Stimulated activated CD4-positive, alpha-beta T cell treated with anti-CD3 and anti-CD28 coated beads, Interleukin-15, amount 100 ng/mL, for 1 hour (primary cell): ENCODE measurements around the gene ZMAT2.
"Not testable (repeated sequence)": the region's sequence is repeated elsewhere in the genome, so short reads cannot be mapped to it uniquely, and the experiment has no call there.

Source experiments
- DNase-seq, 2 donors: peaks; one replicate each; pipeline ENCODE4 v3.0.0-alpha.2; 2020; ENCODE audit warnings: low read depth in 1 of 2, low spot score in 1 of 2

The ZMAT2 gene

DNA sequence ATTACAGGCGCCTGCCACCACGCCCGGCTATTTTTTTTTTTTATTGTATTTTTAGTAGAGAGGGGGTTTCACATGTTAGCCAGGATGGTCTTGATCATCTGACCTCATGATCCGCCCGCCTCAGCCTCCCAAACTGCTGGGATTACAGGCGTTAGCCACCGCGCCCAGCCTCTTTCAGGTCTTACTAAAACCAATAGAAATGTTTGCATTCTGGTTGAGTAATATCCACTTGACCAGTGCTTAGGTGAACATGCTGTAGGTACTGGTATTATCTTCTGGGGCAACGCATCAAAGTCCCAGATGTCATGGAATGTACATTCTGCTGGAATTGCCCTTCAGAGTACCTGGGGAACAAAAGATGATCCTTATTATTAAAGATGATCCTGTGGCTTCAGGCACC is 8.5 kb downstream of the ZMAT2 start:
- not testable (repeated sequence) for DNase-seq

DNA sequence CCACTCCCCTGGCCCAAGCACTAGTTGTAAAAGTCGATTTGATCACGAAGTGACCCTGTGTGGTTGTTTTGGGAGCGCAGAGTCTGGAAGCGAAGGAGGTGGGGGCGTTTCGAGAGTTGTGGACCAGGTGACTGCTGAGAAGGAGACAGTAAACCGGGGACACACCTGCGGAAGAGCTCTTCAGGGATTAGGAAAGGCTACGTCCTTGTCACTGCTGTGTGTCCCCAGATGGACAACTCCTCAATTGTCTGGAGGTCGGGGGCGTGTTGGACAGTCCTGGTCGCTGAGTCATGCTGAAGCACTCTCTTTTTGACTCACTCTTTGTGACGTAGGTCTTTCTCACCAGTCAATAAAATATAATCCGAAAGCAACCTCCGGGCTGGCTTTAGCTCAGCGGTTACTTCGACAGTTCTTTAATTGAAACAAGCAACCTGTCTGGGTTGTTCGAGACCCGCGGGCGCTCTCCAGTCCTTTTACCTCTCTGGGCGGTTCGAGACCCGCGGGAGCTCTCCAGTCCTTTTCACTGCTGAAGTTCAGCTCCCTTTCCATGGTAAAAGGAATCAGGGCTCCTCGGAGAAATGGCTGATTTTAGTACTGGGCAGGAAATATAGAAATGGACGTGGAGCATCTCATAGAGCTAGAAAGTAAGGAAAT is 10.8 kb downstream of the ZMAT2 start:
- peak; percentile 67 to 71 for DNase-seq

DNA sequence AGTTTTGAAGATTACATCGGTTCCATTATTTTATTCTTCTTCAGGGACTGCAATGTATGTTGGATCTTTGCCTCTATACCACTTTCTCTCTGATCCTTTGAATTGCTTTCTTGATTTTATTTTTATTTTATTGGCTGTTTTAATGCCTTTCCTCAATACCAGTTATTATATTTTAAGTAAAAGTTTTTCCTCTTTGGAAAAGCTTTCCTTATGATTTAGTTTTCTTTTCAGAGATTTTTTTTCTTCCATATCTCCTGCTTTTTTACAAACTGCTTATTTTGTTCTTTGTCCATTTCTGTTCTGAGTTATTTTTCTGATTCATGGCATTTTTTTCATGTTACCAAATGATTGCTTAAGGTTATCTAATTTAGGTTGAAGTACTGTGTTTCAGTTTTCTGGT is 11.5 kb downstream of the ZMAT2 start:
- no peak for DNase-seq

DNA sequence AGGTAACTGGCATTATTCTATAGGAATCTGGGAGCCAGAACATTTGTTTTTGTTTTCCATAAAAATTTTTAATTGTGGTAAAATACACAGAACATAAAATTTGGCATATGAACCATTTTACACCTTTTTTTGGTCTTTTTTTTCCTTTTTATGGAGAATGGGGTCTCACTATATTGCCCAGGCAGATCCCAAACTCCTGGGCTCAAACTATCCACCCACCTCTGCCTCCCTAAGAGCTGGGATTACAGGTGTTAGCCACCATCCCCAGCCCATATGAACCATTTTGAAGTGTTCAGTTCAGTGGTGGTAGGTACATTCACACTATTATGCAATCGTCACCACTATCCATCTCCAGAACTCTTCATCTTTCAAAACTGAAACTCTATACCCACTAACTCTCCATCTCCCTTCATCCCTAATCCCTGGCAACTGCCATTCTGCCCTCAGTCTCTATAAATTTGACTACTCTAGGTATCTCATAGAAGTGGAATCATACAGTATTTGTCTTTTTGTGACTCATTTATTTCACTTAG is 13.4 kb downstream of the ZMAT2 start:
- DNase-seq = no peak

DNA sequence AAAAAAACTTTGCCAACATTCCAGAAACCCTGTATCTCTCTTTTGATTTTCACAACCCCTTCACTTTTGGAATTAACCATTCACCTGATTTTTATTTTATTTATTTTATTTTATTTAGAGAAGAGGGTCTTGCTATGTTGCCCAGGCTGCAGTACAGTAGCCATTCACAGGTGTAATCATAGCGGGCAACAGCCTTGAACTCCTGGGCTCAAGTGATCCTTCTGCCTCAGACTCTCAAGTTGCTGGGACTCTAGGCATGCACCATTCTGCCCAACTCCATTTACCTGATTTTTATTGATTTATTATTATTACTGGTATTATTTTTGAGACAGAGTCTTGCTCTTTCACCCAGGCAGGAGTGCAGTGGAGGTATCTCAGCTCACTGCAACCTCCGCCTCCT is 16.0 kb downstream of the ZMAT2 start:
- DNase-seq = not testable (repeated sequence)

DNA sequence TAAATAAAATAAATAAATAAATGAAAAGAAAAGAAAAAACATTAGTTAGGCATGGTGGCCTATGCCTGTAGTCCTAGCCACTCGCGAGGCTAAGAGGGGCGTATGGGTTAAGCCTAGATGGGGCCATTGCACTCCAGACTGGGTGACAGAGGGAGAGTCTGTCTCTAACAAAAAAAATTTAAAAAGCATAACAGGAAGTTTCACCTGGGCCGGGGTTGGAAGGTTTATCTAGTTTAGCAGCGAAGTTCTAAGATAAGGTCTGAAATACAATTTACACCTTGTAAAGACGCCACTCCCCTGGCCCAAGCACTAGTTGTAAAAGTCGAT is 18.0 kb downstream of the ZMAT2 start:
- DNase-seq = no peak

DNA sequence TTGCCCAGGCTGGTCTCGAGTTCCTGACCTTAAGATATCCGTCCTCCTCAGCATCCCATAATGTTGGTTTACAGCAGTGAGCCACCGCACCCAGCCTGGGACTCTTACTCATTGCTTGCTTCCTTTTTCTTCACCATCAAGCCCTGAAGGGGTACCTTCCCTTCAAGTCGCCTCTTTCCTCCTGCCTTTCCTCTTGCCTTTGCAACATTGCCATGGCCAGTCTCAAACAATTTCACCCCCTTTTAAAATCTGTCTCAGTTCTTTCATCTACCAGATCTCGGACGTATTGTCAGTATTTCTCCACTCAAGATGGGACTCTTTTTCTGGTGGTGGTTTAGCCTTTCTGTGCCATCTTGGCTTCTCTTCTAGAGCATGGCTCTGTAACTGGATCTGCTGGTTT is 20.5 kb downstream of the ZMAT2 start:
- not testable (repeated sequence) for DNase-seq

DNA sequence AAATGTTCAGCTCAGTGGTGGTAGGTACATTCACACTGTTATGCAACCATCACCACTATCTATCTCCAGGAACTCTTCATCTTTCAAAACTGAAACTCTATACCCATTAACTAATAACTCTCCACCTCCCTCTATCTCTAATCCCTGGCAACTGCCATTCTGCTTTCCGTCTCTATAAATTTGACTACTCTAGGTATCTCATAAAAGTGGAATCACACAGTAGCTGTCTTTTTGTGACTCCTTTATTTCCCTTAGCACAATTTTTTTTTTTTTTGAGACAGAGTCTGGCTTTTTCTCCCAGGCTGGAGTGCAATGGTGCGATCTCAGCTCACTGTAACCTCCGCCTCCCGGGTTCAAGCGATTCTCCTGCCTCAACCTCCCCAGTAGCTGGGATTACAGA is 21.1 kb downstream of the ZMAT2 start:
- DNase-seq = not testable (repeated sequence)

DNA sequence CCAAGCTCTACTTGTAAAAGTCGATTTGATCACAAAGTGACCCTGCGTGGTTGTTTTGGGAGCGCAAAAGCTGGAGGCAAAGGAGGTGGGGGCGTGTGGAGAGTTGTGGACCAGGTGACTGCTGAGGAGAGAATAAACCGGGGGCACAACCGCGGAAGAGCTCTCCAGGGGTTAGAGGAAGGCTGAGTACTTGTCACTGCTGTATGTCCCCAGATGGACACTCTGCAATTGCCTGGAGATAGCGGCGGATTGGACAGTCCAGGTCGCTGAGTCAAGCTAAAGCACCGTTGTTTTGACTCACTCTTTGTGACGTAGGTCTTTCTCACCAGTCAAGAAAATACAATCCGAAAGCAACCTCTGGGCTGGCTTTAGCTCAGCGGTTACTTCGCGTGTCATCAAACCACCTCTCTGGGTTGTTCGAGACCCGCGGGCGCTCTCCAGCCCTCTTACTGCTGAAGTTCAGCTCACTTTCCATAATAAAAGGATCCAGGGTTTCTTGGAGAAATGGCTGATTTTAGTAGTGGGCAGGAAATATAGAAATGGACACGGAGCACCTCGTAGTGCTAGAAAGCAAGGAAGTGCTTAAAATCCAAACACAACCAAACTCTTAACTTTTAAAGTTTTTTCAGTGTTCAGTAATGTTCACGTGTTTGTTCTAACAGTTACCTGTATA is 25.7 kb downstream of the ZMAT2 start:
- peak; percentile 24 to 37 for DNase-seq

DNA sequence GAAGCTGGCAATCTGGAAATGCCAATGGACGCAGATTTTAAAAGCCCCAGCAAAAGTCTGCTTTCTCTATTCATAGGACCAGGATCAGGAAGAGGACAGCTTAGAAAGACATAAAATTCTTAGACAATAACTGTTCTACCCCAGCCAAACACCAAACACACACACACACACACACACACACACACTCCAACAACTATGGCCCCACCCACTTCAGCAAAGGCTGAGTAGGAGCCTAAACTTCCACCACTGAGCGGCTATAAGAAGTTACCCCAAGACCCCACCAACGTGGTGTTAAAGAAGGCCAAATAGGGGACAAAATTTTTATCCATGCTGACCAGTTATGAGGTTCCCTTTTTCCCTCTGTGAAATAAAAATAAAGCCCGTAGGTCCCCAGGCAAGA is 32.9 kb downstream of the ZMAT2 start:
- DNase-seq = no peak

DNA sequence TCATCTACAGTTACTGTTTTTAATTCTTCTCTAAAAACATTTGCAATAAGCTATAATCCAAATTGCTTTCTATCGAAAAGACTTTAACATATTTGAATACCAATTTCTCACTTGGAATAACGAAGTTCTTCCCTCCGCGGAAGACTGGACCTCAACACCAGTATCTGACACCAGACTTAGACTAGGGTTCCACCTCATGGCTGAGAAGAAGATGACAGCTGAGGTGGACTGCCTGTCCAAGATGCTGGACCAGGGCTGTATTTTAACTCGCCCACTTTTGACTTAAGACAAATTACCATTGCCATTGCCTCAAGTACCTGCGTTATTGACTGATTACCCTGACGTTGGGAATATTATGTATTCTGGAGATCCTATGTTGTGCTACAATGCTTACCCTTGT is 34.1 kb downstream of the ZMAT2 start:
- DNase-seq = no peak

DNA sequence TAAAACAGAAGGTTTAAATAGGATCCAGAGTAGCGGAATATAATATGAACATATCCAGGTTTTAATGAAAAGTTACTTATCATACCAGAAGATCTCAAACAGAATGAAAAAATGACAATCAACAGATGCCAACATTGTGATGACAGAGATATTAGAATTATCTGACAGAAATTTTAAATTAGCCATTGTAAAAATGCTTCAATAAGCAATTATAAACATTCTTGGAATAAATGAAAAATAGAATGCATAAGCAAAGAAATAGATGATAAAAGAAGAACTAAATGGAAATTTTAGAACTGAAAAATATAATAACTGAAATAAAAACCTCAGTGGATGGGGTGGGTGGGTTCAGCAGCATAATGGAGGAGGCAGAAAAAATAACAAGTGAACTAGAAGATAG is 37.2 kb downstream of the ZMAT2 start:
- DNase-seq = no peak

DNA sequence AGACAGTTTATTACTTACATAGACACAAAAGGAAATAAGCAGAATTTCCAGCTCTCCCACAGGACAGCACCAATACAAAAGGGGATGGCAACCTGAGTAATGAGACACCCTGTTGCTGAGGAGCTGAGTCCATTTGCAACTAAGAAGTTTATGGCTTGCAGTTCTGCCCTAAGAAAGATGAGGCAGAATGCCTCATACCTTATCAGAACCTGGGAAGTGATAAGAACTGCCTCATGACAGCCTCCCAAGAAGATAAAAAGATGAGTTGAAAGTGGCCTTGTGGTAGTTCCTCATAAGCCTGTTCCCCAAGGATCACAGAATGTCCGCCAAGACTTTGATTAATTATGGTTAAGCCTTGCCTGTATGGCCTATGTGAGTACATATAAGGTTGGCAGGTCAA is 41.7 kb downstream of the ZMAT2 start:
- no peak for DNase-seq

DNA sequence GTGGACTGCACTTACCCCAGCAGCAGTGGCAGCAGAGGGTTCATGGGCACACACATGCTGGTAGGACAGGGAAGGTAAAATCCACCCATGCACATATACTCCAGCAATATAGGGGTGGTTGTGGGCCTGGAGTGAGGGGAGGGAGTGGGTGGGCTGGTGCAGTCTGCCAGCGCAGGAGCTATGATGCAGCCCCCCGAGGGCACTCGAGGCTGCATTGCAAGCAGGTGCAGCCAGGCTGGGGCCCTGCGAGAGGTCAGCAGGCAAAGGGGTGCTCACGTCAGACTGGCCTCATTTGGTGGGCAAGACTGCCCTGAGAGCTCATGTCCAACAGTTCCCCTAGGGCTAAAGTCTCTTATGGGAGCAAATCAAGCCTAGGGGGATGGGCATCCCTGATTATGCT is 53.3 kb downstream of the ZMAT2 start:
- DNase-seq = no peak
